Measurements from ENCODE around the gene GARIN5B. TPM values are rescaled to one million over a fixed set of nuclear protein-coding genes. Genes with fewer than 3 reads are reported as not detected.

The GARIN5B gene
- total RNA-seq, 1 donor from 2014 or later = not detected

Other genes with a start within 250 kb of the GARIN5B start
- 183 TPM for gene PPP1R12C, start 245.6 kb downstream of the GARIN5B start, total RNA-seq
- 0.89 TPM for gene TNNT1, start 214.1 kb downstream of the GARIN5B start, total RNA-seq
- not detected for gene TNNI3, start 205.5 kb downstream of the GARIN5B start, total RNA-seq
- 1.6 TPM for gene DNAAF3, start 196.6 kb downstream of the GARIN5B start, total RNA-seq
- gene SYT5, start 183.0 kb downstream of the GARIN5B start, total RNA-seq = not detected
- gene PTPRH, start 153.8 kb downstream of the GARIN5B start, total RNA-seq = 1.3 TPM
- gene TMEM86B, start 134.5 kb downstream of the GARIN5B start, total RNA-seq = 6.4 TPM
- 65.1 TPM for gene PPP6R1, start 104.2 kb downstream of the GARIN5B start, total RNA-seq
- 31.2 TPM for gene HSPBP1, start 83.2 kb downstream of the GARIN5B start, total RNA-seq
- 10.6 TPM for gene BRSK1, start 79.3 kb downstream of the GARIN5B start, total RNA-seq
- 1.9 TPM for gene TMEM150B, start 37.9 kb downstream of the GARIN5B start, total RNA-seq
- 12.0 TPM for gene KMT5C, start 23.4 kb downstream of the GARIN5B start, total RNA-seq
- 3.7 TPM for gene COX6B2, start 8.5 kb downstream of the GARIN5B start, total RNA-seq
- gene IL11, start 7.2 kb upstream of the GARIN5B start, total RNA-seq = not detected
- not detected for gene TMEM190, start 13.6 kb upstream of the GARIN5B start, total RNA-seq
- 20.8 TPM for gene TMEM238, start 21.0 kb upstream of the GARIN5B start, total RNA-seq
- gene RPL28, start 22.7 kb upstream of the GARIN5B start, total RNA-seq = 2,509 TPM
- 31.9 TPM for gene UBE2S, start 44.5 kb upstream of the GARIN5B start, total RNA-seq
- not detected for gene SHISA7, start 80.0 kb upstream of the GARIN5B start, total RNA-seq
- 48.4 TPM for gene ISOC2, start 98.4 kb upstream of the GARIN5B start, total RNA-seq
- gene C19orf85, start 101.5 kb upstream of the GARIN5B start, total RNA-seq = not detected
- 7.4 TPM for gene ZNF628, start 113.4 kb upstream of the GARIN5B start, total RNA-seq
- 14.2 TPM for gene NAT14, start 121.9 kb upstream of the GARIN5B start, total RNA-seq
- 15.2 TPM for gene SSC5D, start 125.2 kb upstream of the GARIN5B start, total RNA-seq
- gene SBK2, start 173.9 kb upstream of the GARIN5B start, total RNA-seq = not detected
- 0.39 TPM for gene SBK3, start 182.3 kb upstream of the GARIN5B start, total RNA-seq
- gene ZNF579, start 217.6 kb upstream of the GARIN5B start, total RNA-seq = 14.0 TPM
- gene FIZ1, start 236.3 kb upstream of the GARIN5B start, total RNA-seq = 18.4 TPM
- 13.0 TPM for gene ZNF524, start 237.0 kb upstream of the GARIN5B start, total RNA-seq
- 13.6 TPM for gene ZNF865, start 242.4 kb upstream of the GARIN5B start, total RNA-seq